Measurements from ENCODE around the gene PDAP1.

DNA sequence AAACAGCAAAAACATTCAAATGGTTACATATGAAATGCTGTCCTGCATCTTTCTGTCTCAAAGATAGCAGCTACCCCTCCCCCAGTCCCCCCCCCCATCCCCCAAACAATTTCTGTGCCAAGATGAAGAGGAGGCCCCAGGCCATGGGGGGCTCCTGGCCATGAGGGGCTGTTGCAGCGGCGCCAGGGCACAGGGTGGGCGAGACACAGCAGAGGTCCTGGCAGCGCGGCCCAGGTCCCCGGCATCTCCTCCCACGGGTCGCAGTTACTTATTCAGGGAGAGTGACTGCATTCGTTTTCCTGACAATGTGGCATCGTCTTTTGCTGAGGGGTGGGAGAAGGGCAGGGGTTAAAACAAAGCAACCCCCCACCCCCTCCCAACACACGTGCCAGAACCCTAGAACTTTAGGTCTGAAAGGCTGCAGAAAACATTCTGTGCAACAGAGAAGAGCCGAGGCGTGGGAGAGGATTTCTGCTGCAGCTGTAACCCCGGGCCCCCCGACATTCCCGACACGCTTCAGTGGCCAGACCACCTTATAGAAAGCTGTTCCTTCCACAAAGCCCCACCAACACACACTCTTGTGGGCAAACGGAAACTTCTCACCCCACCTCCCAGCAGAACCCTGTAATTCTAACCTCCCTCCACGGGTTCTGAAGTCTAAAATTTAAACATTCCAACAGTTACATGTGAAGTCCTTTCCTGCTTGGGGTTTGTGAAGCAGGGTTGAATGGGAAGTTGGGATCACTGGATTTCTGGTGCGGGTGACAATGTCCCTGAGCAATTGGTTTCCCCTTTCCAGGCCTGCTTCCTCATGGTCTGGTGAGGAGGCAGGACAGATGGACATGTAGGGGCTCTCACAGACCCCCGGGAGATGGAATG is 11.7 kb downstream of the PDAP1 start:
- TF ChIP-seq YY1 (IDR thresholded peaks at IDR 0.05; ENCODE audit: low read depth) (no peak), MEF2A (IDR thresholded peaks at IDR 0.05; ENCODE audit: borderline replicate concordance, low read depth) (no peak), GABPA (IDR thresholded peaks at IDR 0.05; ENCODE audit: low read depth) (no peak), POLR2AphosphoS5 (IDR thresholded peaks at IDR 0.05; ENCODE audit: low read depth, low read length) (no peak), CHD2 (IDR thresholded peaks at IDR 0.05; ENCODE audit: low read length, partially characterized antibody) (no peak)

Data from SK-N-SH (cell line).